Measurements from ENCODE around the gene KIF7.
"Not testable (repeated sequence)": the region's sequence is repeated elsewhere in the genome, so short reads cannot be mapped to it uniquely, and the experiment has no call there.

KIF7 gene, protein sequence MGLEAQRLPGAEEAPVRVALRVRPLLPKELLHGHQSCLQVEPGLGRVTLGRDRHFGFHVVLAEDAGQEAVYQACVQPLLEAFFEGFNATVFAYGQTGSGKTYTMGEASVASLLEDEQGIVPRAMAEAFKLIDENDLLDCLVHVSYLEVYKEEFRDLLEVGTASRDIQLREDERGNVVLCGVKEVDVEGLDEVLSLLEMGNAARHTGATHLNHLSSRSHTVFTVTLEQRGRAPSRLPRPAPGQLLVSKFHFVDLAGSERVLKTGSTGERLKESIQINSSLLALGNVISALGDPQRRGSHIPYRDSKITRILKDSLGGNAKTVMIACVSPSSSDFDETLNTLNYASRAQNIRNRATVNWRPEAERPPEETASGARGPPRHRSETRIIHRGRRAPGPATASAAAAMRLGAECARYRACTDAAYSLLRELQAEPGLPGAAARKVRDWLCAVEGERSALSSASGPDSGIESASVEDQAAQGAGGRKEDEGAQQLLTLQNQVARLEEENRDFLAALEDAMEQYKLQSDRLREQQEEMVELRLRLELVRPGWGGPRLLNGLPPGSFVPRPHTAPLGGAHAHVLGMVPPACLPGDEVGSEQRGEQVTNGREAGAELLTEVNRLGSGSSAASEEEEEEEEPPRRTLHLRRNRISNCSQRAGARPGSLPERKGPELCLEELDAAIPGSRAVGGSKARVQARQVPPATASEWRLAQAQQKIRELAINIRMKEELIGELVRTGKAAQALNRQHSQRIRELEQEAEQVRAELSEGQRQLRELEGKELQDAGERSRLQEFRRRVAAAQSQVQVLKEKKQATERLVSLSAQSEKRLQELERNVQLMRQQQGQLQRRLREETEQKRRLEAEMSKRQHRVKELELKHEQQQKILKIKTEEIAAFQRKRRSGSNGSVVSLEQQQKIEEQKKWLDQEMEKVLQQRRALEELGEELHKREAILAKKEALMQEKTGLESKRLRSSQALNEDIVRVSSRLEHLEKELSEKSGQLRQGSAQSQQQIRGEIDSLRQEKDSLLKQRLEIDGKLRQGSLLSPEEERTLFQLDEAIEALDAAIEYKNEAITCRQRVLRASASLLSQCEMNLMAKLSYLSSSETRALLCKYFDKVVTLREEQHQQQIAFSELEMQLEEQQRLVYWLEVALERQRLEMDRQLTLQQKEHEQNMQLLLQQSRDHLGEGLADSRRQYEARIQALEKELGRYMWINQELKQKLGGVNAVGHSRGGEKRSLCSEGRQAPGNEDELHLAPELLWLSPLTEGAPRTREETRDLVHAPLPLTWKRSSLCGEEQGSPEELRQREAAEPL (N-terminal part only)

DNA sequence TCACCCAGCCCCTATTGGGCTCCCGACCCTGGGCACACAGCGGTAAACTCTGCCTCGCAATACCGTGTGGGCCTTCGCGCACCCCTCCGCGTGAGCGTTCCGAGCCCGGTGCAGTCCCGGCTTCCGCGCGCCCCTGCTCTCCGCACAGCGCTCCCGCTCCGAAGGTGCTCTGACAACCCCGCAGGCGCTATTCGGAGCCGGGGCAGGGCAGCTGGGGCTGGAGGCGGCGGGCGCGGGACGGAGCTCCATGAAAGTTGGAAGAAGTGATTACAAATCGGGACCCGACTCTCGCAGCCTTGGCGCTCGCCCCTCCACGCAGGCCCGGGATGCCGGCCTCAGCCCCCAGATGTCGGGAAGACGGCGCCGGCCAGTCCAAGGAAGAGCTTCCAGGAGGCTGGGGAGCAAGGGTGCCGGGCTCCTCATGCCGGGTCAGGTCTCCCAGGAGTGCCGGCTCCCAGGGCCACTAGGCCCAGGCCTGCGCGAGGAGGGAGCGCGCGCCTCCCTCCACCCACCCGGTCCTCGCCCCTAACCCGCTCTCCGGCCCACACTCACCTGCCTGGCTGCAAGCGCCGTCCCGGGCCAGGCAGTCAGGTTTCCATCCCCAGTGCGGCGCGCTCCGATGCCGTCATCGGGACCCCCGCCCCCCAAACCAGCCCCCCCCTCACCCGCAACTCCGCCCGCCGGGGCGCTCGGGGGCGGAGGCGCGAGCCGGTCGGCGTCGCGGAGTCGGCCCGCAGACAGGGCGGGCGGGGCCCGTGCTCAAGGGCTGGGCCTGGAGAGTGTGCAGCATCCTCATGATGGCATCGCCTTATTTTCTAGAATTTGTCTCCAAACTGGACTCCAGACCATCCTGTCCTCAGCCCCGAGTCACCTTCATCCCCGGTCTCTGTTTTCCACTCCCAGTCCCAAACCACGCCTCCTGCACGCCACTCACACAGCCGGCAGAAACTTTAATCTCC, at the start of gene KIF7:
TSS of gene KIF7 (minus strand) at position 621 of the 959 bp plus-strand sequence. CDS start 2,537 bp downstream, outside the sequence.
- DNase-seq, result no peak

DNA sequence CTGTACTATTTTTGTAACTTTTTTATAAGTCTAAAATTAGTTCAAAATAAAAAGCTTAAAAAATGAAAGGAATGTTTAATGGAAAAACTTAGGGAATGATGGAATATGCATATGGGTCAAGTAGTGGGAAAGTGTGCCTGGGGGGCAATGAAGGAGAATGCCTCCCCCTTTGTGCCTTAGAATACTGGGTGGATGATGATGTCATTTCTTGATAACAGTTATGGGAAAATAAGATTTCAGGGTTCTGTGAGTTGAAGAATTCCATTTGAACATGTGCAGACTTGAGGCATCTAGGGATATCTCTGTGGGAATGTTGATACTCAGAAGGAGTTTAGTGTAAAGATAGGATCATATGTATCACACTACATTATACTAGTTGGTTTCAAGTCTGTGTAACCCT, 49.1 kb upstream of the KIF7 start:
- no peak for DNase-seq

DNA sequence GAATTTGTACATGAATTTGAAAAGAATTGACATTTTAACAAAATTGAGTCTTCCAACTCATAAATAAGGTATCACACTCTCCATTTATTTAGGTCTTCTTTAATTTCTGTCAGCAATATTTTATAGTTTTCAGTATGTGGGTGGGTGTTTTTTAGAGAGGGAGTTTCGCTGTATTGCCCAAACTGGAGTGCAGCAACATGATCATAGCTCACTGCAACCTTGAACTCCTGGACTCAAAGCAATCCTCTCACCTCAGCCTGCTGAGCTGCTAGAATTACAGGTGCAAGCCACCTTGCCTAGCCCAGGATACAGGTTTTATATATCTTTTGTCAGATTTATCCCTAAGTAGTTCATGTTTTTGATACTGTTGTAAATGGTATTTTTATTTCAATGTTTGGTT, 39.9 kb upstream of the KIF7 start:
- no peak for DNase-seq

DNA sequence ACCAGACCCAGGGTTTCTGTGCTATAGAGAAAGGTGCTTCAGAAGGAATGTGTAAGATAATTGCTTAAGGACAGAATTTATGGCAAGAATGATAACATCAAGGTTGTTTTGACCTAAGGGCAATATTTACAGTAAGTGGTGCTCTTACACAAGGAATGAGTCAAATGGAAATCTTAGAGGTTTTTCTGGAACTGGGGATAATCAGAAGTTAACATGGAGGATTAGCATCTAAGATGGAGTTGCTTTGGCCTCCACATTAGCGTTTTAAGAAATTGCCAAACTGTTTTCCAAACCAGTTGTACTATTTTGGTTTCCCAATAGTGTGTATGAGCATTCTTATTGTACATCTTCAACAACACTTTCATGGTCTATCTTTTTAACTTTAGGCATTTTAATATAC, 38.4 kb upstream of the KIF7 start:
- no peak for DNase-seq

DNA sequence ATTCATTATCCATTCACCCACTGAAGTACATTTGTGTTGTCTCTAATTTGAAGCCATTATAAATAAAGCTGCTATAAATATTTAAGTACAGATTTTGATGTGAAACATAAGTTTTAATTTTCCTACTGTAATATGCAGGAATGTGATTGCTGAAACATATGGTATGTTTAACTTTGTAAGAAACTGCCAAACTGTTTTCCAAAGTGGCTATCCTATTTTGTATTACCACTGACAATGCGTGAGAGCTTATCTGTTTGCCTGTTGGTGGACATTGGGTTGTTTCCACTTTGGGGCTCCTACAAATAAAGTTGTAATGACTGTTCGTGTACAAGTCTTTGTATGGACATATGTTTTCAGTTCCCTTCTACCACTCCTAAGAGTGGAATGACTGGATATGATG, 37.8 kb upstream of the KIF7 start:
- no peak for DNase-seq

DNA sequence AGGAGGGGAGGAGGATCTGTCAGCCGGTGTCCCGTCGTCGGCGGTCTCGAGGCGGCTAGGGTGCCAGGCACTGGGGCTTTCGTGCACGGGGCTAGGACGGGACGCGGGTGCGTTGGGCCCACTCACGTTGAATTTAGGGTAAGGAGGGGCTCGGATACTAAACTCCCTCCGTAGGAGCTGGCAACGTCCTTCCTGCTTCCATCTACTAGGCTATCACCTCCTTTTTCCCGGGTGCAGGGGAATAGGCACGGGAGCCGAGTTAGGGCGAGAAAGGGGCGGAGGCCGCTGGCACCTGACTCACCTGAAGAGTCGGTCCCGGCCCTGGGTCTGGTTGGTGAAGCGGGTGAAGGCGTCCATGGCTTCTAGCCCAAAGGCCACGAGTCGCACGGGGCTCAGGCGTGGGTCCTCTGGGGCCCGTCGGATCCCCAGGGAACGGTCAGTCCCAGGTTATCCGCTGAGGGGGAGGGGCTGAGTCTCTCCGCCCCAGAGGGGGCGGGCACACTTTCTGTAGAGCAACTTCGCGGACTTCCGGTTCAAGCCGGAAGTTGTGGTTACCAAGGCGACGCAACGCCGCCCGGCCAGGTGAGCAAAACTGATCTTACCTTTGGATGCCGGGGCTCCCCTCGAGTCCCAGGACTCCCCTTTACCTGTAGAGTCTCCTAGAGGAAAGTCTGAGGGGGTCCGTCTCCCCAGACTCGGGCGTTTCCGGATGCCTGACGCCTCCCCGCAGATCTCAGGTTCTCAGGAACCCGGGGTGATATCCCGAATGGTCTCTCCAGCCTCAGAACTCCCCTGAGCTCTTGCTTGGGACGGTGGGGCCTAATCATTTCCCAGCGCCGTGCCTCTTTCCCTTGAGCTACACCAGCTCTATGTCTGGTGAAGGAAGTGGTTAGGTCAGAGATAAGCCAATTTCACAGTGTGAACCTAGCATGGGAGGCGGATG, 35.3 kb upstream of the KIF7 start, which contains the start of the genes PEX11A and WDR93:
TSS of gene PEX11A (minus strand) at position 479 of the 943 bp plus-strand sequence. CDS start at position 357, 122 bp downstream.
TSS of gene WDR93 (plus strand) at position 536 of the 943 bp plus-strand sequence. CDS start 10,936 bp downstream, outside the sequence.
- peak; percentile 93 for DNase-seq

DNA sequence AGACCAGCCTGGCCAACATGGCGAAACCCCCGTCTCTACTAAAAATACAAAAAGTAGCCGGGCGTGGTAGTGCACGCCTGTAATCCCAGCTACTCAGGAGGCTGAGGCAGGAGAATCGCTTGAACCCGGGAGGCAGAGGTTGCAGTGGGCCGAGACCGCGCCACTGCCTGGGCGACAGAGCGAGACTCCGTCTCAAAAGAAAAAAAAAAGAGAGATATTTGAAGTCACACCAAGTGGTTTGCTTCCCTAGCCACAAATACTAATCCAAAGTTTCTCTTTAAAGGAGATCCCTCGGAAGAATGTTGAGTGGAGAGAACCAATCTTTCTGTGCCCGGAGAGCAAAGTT, 34.6 kb upstream of the KIF7 start:
- not testable (repeated sequence) for DNase-seq

DNA sequence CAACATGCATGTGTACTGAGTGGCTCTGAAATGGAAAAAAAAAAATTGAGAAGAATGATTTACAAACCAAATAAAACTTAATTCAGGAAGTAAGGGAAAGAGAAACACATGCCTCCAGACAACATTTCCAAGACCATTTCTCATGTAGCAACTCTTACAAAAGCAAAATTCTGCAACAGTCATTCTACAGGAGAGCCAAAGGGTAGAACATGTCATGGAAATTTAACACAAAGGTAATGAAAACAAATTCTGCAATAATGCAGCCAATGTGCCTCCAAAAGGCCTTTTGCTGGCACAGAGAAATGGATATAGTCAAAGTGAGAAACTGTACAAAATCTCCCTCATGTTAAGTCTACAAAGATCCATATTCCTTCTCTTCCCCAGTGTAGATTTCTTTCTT, 31.3 kb upstream of the KIF7 start:
- no peak for DNase-seq

DNA sequence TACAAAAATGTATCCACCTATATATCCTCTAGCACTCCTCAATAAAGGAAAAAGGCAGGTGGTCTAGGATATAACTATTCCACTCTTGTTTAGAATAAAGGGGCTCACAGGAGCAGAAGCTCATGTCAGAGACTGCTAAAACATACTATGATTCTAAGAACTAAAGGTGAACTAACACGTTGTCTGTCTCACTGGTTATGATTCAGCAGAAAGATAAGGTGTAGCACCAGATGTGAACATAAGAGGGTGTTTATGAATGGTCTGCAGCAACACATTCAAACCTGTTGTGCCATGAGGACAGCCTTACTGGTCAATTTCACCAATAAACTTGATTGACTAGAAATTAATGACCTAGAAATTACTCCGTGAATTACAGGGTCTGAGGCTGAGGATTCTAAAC, 30.7 kb upstream of the KIF7 start:
- DNase-seq, result no peak

DNA sequence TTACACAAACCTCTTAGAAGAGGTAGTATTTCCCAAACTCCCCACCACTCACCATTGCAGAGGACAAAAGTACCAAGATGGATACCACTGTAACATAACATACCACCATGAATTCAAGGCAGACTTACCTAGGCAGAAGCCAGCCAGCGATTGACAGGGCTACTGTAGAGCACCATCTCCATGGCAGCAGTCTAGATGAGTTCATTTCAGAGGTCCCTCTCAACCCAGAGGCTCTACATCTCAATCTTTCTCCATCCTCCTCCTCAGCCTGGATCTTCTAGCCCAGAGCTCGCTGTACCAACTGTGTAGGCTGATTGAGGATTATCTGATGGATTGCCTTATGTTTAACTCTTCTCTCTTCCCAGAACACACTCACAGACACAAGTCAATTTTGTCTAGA, 25.9 kb upstream of the KIF7 start:
- DNase-seq, result no peak

DNA sequence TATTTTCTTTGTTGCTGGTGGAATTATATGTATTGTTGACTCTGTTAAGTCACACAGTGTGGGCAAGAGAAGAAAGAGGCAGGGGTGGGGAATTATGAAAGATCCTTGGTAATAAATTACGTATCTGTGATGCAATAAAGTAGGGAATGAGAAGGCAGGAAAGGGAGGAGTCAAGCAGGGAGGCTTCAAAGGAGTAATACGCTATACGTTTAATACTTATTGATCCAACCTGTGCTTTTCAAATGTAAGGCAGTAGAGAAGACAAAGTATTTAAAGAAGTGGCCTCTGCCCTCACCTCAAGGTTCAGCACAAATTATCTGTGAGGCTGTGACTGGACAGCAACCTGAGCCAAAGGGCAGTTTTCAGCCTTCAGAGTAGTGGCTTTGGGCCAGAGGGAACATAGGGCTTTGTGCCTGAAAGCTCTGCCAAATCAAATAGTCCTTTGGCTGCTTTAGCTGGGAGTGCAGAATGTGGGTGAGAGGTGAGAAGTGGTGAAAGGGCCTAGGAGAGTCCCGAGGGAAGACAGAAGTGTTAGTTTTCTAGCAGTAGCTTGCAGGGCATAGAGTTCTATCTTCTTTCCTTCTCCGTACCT, 25.1 kb upstream of the KIF7 start:
- no peak for DNase-seq

DNA sequence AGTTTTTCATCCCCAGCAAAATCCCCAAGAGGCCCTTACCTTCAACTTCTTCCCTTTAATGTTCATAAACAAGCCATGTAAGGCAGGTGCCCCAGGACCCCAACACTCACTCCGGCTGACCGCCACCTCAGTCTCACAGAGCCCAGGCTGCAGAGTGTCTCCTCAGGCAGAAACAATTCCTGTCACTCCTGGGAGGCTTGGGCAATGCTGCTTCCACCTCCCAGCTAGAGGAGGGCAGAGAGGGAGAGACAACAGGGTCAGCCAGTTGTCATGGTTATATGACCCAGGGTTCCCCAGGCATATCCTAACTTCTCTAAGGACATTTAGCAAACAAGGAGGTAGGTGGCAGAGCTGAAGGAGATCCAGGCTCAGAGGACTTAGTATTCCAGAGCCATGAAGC, 23.9 kb upstream of the KIF7 start, which contains the start of gene PLIN1:
TSS of gene PLIN1 (minus strand) at position 156 of the 400 bp plus-strand sequence. CDS start 1,878 bp downstream, outside the sequence.
- no peak for DNase-seq

DNA sequence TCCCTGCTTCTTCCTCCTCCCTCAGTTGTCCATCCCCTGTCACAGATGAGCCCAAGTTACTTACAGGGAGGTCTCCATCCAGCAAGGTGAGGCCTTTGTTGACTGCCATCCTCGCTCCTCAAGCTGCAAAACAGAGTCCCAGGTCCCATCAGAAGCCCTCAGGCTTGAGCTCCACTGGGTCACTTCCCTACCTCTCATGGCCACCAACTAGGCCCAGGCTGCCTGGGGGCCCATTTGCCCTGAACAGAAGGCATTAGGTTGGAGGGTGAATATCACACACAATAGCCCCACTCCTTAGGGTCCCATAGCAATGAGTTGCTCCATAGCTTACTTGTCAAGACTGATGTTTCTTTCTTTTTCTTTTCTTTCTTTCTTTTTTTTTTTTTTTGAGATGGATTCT, 22.1 kb upstream of the KIF7 start:
- DNase-seq, result no peak

DNA sequence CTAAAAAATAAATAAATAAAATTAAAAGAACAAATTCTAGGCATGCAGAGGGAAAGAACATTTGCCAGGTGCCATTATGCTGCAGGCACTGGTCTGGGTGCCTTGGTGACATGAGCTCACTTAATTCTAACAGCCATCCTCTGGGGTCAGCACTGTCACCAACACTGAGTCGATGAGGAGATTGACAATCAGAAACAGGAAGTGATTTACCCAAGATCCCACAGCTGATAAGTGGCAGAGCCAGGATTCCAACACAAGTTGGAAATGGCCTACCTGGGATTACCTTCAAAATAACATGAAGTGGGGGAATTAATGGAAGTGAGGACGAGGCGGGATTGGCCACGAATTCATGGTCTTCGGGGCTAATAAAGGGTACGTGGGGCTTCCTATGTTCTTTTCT, 20.3 kb upstream of the KIF7 start:
- DNase-seq, result no peak

DNA sequence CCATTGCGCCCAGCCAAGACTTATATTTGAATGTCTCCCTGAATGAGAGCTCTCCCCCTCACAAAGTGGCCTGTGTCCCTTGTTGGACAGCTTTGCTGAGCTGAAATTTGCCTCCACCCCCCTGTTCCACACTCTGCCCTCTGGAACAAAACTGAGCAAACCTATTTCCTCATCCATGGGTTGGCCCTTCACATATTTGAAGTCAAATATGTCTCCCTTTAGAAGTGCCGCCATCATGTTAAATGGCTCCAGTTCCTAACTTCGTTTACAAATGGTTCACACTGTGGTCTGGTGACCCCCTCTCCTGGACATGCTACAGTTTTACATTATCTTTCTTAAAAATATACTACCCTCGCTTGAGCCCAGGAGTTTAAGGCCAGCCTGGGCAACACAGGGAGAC, 19.3 kb upstream of the KIF7 start:
- no peak for DNase-seq

DNA sequence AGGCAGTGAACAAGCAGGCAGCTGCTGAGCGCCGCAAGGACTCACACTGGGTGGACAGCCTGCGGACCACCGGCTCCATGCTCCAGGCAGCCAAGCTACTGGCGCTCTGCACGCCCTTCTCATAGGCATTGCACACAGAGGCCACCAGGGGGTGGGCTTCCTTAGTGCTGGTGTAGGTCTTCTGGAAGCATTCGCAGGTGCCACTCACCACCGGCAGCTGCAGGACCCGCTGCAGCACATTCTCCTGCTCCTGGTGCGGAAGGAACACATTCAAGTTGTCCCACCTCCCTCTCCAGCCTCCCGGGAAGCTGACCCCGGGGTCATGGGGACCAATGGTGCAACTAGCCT, 17.9 kb upstream of the KIF7 start:
- DNase-seq, result peak; percentile 83

DNA sequence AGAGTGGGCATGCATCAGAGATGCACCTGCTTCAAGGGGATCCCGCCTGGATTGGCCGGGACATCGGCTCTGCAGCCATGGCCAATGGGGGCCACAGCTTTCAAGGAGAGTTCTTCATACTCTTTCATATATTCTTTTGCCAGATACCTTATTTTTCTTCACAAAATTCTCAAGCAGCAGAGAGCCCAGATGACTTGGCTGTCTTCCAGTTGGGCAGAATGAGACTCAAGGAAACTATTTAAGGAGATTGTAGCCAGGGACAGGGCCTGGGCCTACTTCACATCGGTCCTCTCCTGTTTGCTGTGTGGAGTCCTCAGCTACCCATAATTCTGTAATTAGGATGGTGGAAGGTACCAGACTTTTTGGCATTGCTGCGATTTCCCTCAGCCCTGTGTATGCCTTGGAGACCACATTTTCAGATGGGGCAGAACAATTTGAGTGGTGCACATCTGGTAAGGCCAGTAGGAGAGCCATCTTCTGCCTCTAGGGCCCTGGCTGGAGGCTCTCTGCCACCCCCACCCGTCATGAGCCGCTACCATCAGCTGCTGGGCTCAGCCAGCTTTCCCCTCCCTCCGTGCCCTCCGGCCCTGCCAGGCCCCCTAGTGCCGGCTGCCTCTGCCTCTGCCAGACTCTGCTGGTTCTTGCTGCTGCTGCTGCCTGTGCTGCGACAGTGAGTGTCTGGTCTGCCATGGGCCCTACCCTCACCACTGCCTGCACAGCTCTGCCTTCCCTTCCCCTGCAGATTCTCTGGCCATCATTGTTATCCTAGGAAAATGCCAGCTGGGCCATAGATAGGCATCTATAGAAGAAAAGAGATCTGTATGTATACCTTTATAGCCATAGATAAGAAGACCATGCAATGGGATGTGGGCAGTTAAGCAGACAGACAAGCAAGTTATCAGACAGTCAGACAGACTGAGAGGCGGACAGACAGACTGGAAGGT, 17.2 kb upstream of the KIF7 start:
- no peak for DNase-seq

DNA sequence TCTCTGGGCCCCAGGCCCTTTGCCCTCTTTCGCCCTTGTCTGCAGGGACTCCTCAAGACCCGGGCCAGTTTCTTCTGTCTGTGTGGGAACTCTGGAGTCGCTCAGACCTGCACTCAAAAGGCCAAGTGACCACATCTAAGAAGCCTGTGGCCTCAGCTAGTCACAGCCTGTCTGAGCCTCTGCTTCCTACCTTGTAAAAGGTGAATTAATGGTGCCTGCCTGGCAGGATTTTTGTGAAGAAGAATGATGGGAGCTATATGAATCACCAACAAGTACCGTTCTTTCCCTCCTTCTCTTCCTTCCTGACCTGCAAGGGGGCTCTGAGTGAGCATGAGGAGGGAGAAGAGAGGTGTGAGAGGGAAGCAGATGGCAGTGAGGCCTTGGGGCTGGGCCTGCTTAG, 16.4 kb upstream of the KIF7 start:
- no peak for DNase-seq
